ENCODE measurements around the gene ELOVL1.

Gene ELOVL1

GRCh38 chr1:43357251-43357650, 10.6 kb downstream of the ELOVL1 start:
- no peaks in the 10 kb centered on the region for H3K9me3 Mint-ChIP-seq
- no peak for DNase-seq
- H3K27ac Mint-ChIP-seq, result no peak overlapping the region
- H3K36me3 Mint-ChIP-seq (ENCODE audit: low read depth), result peaks cover 26% of the 10 kb centered on the region
- peaks cover 52% of the 10 kb centered on the region for H3K4me1 Mint-ChIP-seq
- TF ChIP-seq CTCF (IDR thresholded peaks at IDR 0.05), result no peak
- H3K4me3 Mint-ChIP-seq, result no peak overlapping the region
- H3K27me3 Mint-ChIP-seq (ENCODE audit: low read depth, poor library complexity), result no peaks in the 10 kb centered on the region

- Mint-ChIP-seq H3K4me3 (no peak overlapping the region), H3K27me3 (ENCODE audit: low read depth, poor library complexity) (peaks cover 4% of the 10 kb centered on the region), H3K27ac (no peak overlapping the region), H3K9me3 (no peaks in the 10 kb centered on the region), H3K36me3 (ENCODE audit: low read depth) (peaks cover 4% of the 10 kb centered on the region), H3K4me1 (peaks cover 43% of the 10 kb centered on the region)
- TF ChIP-seq CTCF (IDR thresholded peaks at IDR 0.05), result no peak
- no peak for DNase-seq
Measured at GRCh38 chr1:43354936-43355335, 12.9 kb downstream of the ELOVL1 start.

GRCh38 chr1:43354471-43354870, 13.3 kb downstream of the ELOVL1 start:
- TF ChIP-seq CTCF (IDR thresholded peaks at IDR 0.05), result no peak

GRCh38 chr1:43352881-43353280, 14.9 kb downstream of the ELOVL1 start:
- DNase-seq, result no peak
- H3K36me3 Mint-ChIP-seq (ENCODE audit: low read depth), result no peaks in the 10 kb centered on the region
- H3K4me3 Mint-ChIP-seq, result no peak overlapping the region

More at GRCh38 chr1:43354471-43354870, 13.3 kb downstream of the ELOVL1 start:
- DNase-seq, result no peak
- Mint-ChIP-seq H3K27ac (no peak overlapping the region), H3K9me3 (no peaks in the 10 kb centered on the region), H3K4me1 (peaks cover 43% of the 10 kb centered on the region), H3K27me3 (ENCODE audit: low read depth, poor library complexity) (peaks cover 4% of the 10 kb centered on the region), H3K4me3 (no peak overlapping the region), H3K36me3 (ENCODE audit: low read depth) (no peaks in the 10 kb centered on the region)

GRCh38 chr1:43352351-43352705, 15.5 kb downstream of the ELOVL1 start:
- Mint-ChIP-seq H3K27ac (no peak overlapping the region), H3K4me1 (peaks cover 41% of the 10 kb centered on the region), H3K4me3 (no peak overlapping the region), H3K27me3 (ENCODE audit: low read depth, poor library complexity) (peaks cover 6% of the 10 kb centered on the region), H3K36me3 (ENCODE audit: low read depth) (no peaks in the 10 kb centered on the region), H3K9me3 (no peaks in the 10 kb centered on the region)
- TF ChIP-seq CTCF (IDR thresholded peaks at IDR 0.05), result no peak
- DNase-seq, result no peak

More at GRCh38 chr1:43352881-43353280, 14.9 kb downstream of the ELOVL1 start:
- no peak overlapping the region for H3K27ac Mint-ChIP-seq
- H3K27me3 Mint-ChIP-seq (ENCODE audit: low read depth, poor library complexity), result peaks cover 6% of the 10 kb centered on the region
- no peaks in the 10 kb centered on the region for H3K9me3 Mint-ChIP-seq
- H3K4me1 Mint-ChIP-seq, result peaks cover 42% of the 10 kb centered on the region
- no peak for TF ChIP-seq CTCF (IDR thresholded peaks at IDR 0.05)

- DNase-seq, result no peak
- no peak overlapping the region for H3K27ac Mint-ChIP-seq
- H3K4me1 Mint-ChIP-seq, result peaks cover 41% of the 10 kb centered on the region
- TF ChIP-seq CTCF (IDR thresholded peaks at IDR 0.05), result no peak
- H3K36me3 Mint-ChIP-seq (ENCODE audit: low read depth), result no peaks in the 10 kb centered on the region
- H3K4me3 Mint-ChIP-seq, result no peak overlapping the region
- no peaks in the 10 kb centered on the region for H3K9me3 Mint-ChIP-seq
- peaks cover 6% of the 10 kb centered on the region for H3K27me3 Mint-ChIP-seq (ENCODE audit: low read depth, poor library complexity)
Measured at GRCh38 chr1:43351421-43352350, 16.1 kb downstream of the ELOVL1 start.

Data from nephron progenitor cell (in vitro differentiated cells).